Measurements from ENCODE around the gene TACC3. TPM values are rescaled to one million over a fixed set of nuclear protein-coding genes. Genes with fewer than 3 reads are reported as not detected.
A peak's percentile ranks its signal among the peaks of the same experiment; 100 is the strongest.

TACC3 gene
- total RNA-seq, 1 experiment from 2014 or later: 207 TPM

DNA sequence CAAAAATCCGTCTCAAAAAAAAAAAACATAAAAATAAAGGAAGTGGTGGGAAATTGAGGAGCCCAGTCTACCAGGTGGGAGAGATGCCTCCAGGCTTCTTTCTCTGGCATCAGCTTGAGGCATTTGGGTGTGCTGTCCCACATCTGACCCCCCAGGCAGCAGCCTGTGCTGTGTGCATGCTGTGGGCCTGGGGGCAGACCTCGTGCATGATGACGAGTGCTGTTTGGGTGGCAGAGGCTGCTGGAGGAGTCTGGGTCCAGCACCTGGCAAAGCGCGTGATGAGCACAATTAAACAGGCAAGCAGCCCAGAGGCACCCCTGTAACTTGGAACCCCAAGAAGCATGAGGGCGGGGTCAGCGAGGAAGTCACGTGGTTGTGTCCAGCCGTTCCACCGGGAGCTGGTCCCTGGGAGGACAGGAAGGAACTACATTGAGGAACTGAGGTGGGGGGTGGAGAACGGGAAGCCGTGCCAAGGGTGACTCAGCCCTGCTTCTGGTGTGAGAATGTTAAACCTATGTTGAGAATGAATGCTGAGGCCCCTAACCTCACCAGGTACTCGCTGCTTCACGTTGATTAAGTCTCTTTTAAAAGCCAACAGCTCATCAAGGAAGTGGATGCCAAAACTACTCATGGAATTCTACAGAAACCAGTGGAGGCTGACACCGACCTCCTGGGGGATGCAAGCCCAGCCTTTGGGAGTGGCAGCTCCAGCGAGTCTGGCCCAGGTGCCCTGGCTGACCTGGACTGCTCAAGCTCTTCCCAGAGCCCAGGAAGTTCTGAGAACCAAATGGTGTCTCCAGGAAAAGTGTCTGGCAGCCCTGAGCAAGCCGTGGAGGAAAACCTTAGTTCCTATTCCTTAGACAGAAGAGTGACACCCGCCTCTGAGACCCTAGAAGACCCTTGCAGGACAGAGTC lies 6.1 kb downstream of the TACC3 start:
- Mint-ChIP-seq H3K27ac (peak overlapping the region; percentile 38; the same call in 1 of the 2 replicates), H3K9me3 (no peaks in the 10 kb centered on the region), H3K27me3 (ENCODE audit: low read depth) (no peaks in the 10 kb centered on the region), H3K4me1 (peaks cover 18% of the 10 kb centered on the region), H3K4me3 (no peak overlapping the region), H3K36me3 (peaks cover 77% of the 10 kb centered on the region)
- ATAC-seq: no peak
- ChIA-PET POLR2A (no interaction called here), CTCF (interaction anchor here (0.6 to 1.6 kb wide), 5 partner anchors 15 to 125 kb away, joined by 3 to 5 read pairs (median 4); partner anchors contain the start of gene SLBP)
- no peak for DNase-seq (ENCODE audit: low spot score)
- TF ChIP-seq, protein P1, sequence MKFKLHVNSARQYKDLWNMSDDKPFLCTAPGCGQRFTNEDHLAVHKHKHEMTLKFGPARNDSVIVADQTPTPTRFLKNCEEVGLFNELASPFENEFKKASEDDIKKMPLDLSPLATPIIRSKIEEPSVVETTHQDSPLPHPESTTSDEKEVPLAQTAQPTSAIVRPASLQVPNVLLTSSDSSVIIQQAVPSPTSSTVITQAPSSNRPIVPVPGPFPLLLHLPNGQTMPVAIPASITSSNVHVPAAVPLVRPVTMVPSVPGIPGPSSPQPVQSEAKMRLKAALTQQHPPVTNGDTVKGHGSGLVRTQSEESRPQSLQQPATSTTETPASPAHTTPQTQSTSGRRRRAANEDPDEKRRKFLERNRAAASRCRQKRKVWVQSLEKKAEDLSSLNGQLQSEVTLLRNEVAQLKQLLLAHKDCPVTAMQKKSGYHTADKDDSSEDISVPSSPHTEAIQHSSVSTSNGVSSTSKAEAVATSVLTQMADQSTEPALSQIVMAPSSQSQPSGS (CRISPR knock-in tag; IDR thresholded peaks at IDR 0.05; ENCODE audit: borderline replicate concordance, low read depth): no peak
- TF ChIP-seq FOXK1 (CRISPR knock-in tag; IDR thresholded peaks at IDR 0.05) (no peak), ESRRA (CRISPR knock-in tag; IDR thresholded peaks at IDR 0.05; ENCODE audit: borderline replicate concordance) (no peak), HMGA2 (CRISPR knock-in tag; IDR thresholded peaks at IDR 0.05) (no peak), SP1 (CRISPR knock-in tag; conservative IDR thresholded peaks at IDR 0.05) (no peak), E2F4 (CRISPR knock-in tag; IDR thresholded peaks at IDR 0.05; ENCODE audit: borderline replicate concordance, low read depth) (no peak)

- Mint-ChIP-seq H3K4me3 (no peak overlapping the region), H3K27ac (peak overlapping the region; percentile 38; the same call in 1 of the 2 replicates)
- CTCF ChIA-PET: interaction anchor here (0.6 kb wide), 1 partner anchor 20 kb away, joined by 4 read pairs; no protein-coding TSS in a partner anchor
- TF ChIP-seq ELF4 (CRISPR knock-in tag; IDR thresholded peaks at IDR 0.05; ENCODE audit: low read depth) (no peak), FOXP1 (CRISPR knock-in tag; IDR thresholded peaks at IDR 0.05; ENCODE audit: borderline replicate concordance) (no peak), ZNF317 (CRISPR knock-in tag; IDR thresholded peaks at IDR 0.05; ENCODE audit: borderline replicate concordance, low read depth) (no peak), USF2 (CRISPR knock-in tag; IDR thresholded peaks at IDR 0.05) (no peak), PRRX2 (CRISPR knock-in tag; IDR thresholded peaks at IDR 0.05) (no peak), ZNF121 (CRISPR knock-in tag; IDR thresholded peaks at IDR 0.05) (no peak), SMAD4 (CRISPR knock-in tag; IDR thresholded peaks at IDR 0.05) (no peak), RELA (CRISPR knock-in tag; IDR thresholded peaks at IDR 0.05; ENCODE audit: borderline replicate concordance) (no peak), ZNF138 (CRISPR knock-in tag; conservative IDR thresholded peaks at IDR 0.05) (no peak), CDX4 (CRISPR knock-in tag; IDR thresholded peaks at IDR 0.05; ENCODE audit: borderline replicate concordance) (no peak), ZNF263 (CRISPR knock-in tag; IDR thresholded peaks at IDR 0.05; ENCODE audit: low read depth) (no peak), FOXK1 (CRISPR knock-in tag; IDR thresholded peaks at IDR 0.05) (no peak)
- TF ChIP-seq, protein P2, sequence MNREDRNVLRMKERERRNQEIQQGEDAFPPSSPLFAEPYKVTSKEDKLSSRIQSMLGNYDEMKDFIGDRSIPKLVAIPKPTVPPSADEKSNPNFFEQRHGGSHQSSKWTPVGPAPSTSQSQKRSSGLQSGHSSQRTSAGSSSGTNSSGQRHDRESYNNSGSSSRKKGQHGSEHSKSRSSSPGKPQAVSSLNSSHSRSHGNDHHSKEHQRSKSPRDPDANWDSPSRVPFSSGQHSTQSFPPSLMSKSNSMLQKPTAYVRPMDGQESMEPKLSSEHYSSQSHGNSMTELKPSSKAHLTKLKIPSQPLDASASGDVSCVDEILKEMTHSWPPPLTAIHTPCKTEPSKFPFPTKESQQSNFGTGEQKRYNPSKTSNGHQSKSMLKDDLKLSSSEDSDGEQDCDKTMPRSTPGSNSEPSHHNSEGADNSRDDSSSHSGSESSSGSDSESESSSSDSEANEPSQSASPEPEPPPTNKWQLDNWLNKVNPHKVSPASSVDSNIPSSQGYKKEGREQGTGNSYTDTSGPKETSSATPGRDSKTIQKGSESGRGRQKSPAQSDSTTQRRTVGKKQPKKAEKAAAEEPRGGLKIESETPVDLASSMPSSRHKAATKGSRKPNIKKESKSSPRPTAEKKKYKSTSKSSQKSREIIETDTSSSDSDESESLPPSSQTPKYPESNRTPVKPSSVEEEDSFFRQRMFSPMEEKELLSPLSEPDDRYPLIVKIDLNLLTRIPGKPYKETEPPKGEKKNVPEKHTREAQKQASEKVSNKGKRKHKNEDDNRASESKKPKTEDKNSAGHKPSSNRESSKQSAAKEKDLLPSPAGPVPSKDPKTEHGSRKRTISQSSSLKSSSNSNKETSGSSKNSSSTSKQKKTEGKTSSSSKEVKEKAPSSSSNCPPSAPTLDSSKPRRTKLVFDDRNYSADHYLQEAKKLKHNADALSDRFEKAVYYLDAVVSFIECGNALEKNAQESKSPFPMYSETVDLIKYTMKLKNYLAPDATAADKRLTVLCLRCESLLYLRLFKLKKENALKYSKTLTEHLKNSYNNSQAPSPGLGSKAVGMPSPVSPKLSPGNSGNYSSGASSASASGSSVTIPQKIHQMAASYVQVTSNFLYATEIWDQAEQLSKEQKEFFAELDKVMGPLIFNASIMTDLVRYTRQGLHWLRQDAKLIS (CRISPR knock-in tag; IDR thresholded peaks at IDR 0.05; ENCODE audit: borderline replicate concordance): no peak
- TF ChIP-seq, protein P3, sequence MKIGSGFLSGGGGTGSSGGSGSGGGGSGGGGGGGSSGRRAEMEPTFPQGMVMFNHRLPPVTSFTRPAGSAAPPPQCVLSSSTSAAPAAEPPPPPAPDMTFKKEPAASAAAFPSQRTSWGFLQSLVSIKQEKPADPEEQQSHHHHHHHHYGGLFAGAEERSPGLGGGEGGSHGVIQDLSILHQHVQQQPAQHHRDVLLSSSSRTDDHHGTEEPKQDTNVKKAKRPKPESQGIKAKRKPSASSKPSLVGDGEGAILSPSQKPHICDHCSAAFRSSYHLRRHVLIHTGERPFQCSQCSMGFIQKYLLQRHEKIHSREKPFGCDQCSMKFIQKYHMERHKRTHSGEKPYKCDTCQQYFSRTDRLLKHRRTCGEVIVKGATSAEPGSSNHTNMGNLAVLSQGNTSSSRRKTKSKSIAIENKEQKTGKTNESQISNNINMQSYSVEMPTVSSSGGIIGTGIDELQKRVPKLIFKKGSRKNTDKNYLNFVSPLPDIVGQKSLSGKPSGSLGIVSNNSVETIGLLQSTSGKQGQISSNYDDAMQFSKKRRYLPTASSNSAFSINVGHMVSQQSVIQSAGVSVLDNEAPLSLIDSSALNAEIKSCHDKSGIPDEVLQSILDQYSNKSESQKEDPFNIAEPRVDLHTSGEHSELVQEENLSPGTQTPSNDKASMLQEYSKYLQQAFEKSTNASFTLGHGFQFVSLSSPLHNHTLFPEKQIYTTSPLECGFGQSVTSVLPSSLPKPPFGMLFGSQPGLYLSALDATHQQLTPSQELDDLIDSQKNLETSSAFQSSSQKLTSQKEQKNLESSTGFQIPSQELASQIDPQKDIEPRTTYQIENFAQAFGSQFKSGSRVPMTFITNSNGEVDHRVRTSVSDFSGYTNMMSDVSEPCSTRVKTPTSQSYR (CRISPR knock-in tag; IDR thresholded peaks at IDR 0.05): no peak
These were observed 7.0 kb downstream of the TACC3 start for GRCh38 chr4:1728061-1728980.

More at GRCh38 chr4:1728061-1728980, 7.0 kb downstream of the TACC3 start:
- H3K4me1 Mint-ChIP-seq: peaks cover 9% of the 10 kb centered on the region
- H3K36me3 Mint-ChIP-seq: peaks cover 83% of the 10 kb centered on the region
- no peak for ATAC-seq
- POLR2A ChIA-PET: no interaction called here
- DNase-seq (ENCODE audit: low spot score): no peak
- no peaks in the 10 kb centered on the region for H3K9me3 Mint-ChIP-seq
- H3K27me3 Mint-ChIP-seq (ENCODE audit: low read depth): no peaks in the 10 kb centered on the region

Data from WTC11 (cell line).